HG03354 (cell line): ENCODE data around the gene GRIK2.

Source experiments
- ATAC-seq: cut with Tn5 transposase; IDR thresholded peaks from one replicate; pipeline ENCODE4 v1.9.1; 2021; ENCODE audit warnings: mild to moderate bottlenecking; ENCODE audit not compliant: unreplicated experiment, poor library complexity, severe bottlenecking

The GRIK2 gene

GRCh38 chr6:101926149-101926925 is 532.8 kb downstream of the GRIK2 start:
- no peak for ATAC-seq

GRCh38 chr6:101931766-101932165 is 538.3 kb downstream of the GRIK2 start:
- ATAC-seq, result no peak

GRCh38 chr6:101932704-101933103 is 539.2 kb downstream of the GRIK2 start:
- ATAC-seq, result no peak

GRCh38 chr6:101935732-101936131 is 542.2 kb downstream of the GRIK2 start:
- ATAC-seq, result no peak

GRCh38 chr6:101936516-101936915 is 543.0 kb downstream of the GRIK2 start:
- no peak for ATAC-seq

GRCh38 chr6:101937108-101937507 is 543.6 kb downstream of the GRIK2 start:
- ATAC-seq, result no peak

GRCh38 chr6:101940391-101940790 is 546.9 kb downstream of the GRIK2 start:
- ATAC-seq, result no peak

- no peak for ATAC-seq
These were observed 563.5 kb downstream of the GRIK2 start for GRCh38 chr6:101956961-101957360.

GRCh38 chr6:101961357-101961756 is 567.8 kb downstream of the GRIK2 start:
- no peak for ATAC-seq

- ATAC-seq, result no peak
These were observed 587.4 kb downstream of the GRIK2 start for GRCh38 chr6:101980924-101981323.

GRCh38 chr6:101986476-101986875 is 593.0 kb downstream of the GRIK2 start:
- no peak for ATAC-seq

- ATAC-seq, result no peak
These were observed 598.8 kb downstream of the GRIK2 start for GRCh38 chr6:101992286-101992685.

GRCh38 chr6:101994521-101994920 is 601.0 kb downstream of the GRIK2 start:
- ATAC-seq, result no peak

GRCh38 chr6:102015431-102015830 is 621.9 kb downstream of the GRIK2 start:
- ATAC-seq, result no peak

- ATAC-seq, result no peak
These were observed 628.8 kb downstream of the GRIK2 start for GRCh38 chr6:102022281-102022680.

GRCh38 chr6:102022803-102023202 is 629.3 kb downstream of the GRIK2 start:
- no peak for ATAC-seq

- ATAC-seq, result no peak
These were observed 630.6 kb downstream of the GRIK2 start for GRCh38 chr6:102023977-102024657.

- ATAC-seq, result no peak
These were observed 633.1 kb downstream of the GRIK2 start for GRCh38 chr6:102026649-102027048.

- ATAC-seq, result no peak
These were observed 634.7 kb downstream of the GRIK2 start for GRCh38 chr6:102028176-102028575.

- ATAC-seq, result no peak
These were observed 645.5 kb downstream of the GRIK2 start for GRCh38 chr6:102038964-102039363.

GRCh38 chr6:102039441-102039840 is 645.9 kb downstream of the GRIK2 start:
- ATAC-seq, result no peak
